Measurements from ENCODE around the gene ASPM.

The ASPM gene

GRCh38 chr1:197146101-197147095 lies at the start of gene ASPM:
ASPM (minus strand) TSS chr1:197146669; CDS start chr1:197146437, 232 bp downstream.
- DNase-seq (ENCODE audit: insufficient read length, low spot score) (peak; percentile 51), FAIRE-seq (peak; percentile 96)

GRCh38 chr1:197195100-197195499 lies 48.6 kb upstream of the ASPM start:
- no peak for DNase-seq (ENCODE audit: insufficient read length, low spot score)
- FAIRE-seq, result no peak

GRCh38 chr1:197184190-197184589 lies 37.7 kb upstream of the ASPM start:
- FAIRE-seq, result no peak
- no peak for DNase-seq (ENCODE audit: insufficient read length, low spot score)

GRCh38 chr1:197183195-197183748 lies 36.8 kb upstream of the ASPM start:
- FAIRE-seq, result no peak
- DNase-seq (ENCODE audit: insufficient read length, low spot score), result no peak

- FAIRE-seq (no peak), DNase-seq (ENCODE audit: insufficient read length, low spot score) (no peak)
Observed at GRCh38 chr1:197182716-197183115, 36.2 kb upstream of the ASPM start.

GRCh38 chr1:197181982-197182381 lies 35.5 kb upstream of the ASPM start:
- FAIRE-seq, result no peak
- no peak for DNase-seq (ENCODE audit: insufficient read length, low spot score)

GRCh38 chr1:197180252-197180878 lies 33.9 kb upstream of the ASPM start:
- FAIRE-seq (no peak), DNase-seq (ENCODE audit: insufficient read length, low spot score) (no peak)

- FAIRE-seq (no peak), DNase-seq (ENCODE audit: insufficient read length, low spot score) (no peak)
Observed at GRCh38 chr1:197178998-197179397, 32.5 kb upstream of the ASPM start.

GRCh38 chr1:197174818-197175217 lies 28.3 kb upstream of the ASPM start:
- FAIRE-seq (no peak), DNase-seq (ENCODE audit: insufficient read length, low spot score) (no peak)

- DNase-seq (ENCODE audit: insufficient read length, low spot score), result no peak
- no peak for FAIRE-seq
Observed at GRCh38 chr1:197173571-197174507, 27.4 kb upstream of the ASPM start.

- DNase-seq (ENCODE audit: insufficient read length, low spot score), result no peak
- no peak for FAIRE-seq
Observed at GRCh38 chr1:197171531-197171930, 25.1 kb upstream of the ASPM start.

- DNase-seq (ENCODE audit: insufficient read length, low spot score) (no peak), FAIRE-seq (no peak)
Observed at GRCh38 chr1:197170538-197170937, 24.1 kb upstream of the ASPM start.

GRCh38 chr1:197159461-197159860 lies 13.0 kb upstream of the ASPM start:
- FAIRE-seq (no peak), DNase-seq (ENCODE audit: insufficient read length, low spot score) (no peak)

- no peak for DNase-seq (ENCODE audit: insufficient read length, low spot score)
- FAIRE-seq, result no peak
Observed at GRCh38 chr1:197156692-197157091, 10.2 kb upstream of the ASPM start.

- FAIRE-seq, result no peak
- DNase-seq (ENCODE audit: insufficient read length, low spot score), result no peak
Observed at GRCh38 chr1:197152662-197153061, 6.2 kb upstream of the ASPM start.

GRCh38 chr1:197151185-197151584 lies 4.7 kb upstream of the ASPM start:
- FAIRE-seq (no peak), DNase-seq (ENCODE audit: insufficient read length, low spot score) (no peak)

GRCh38 chr1:197150336-197151005 lies 4.0 kb upstream of the ASPM start:
- DNase-seq (ENCODE audit: insufficient read length, low spot score) (no peak), FAIRE-seq (no peak)

GRCh38 chr1:197149340-197149739 lies 2.9 kb upstream of the ASPM start:
- DNase-seq (ENCODE audit: insufficient read length, low spot score), result no peak
- no peak for FAIRE-seq

GRCh38 chr1:197145446-197146024 lies 934 bp downstream of the ASPM start:
- DNase-seq (ENCODE audit: insufficient read length, low spot score) (no peak), FAIRE-seq (no peak)
